ENCODE data around the gene CNGB1.
"Not testable (repeated sequence)": the region's sequence is repeated elsewhere in the genome, so short reads cannot be mapped to it uniquely, and the experiment has no call there.

Gene CNGB1

DNA sequence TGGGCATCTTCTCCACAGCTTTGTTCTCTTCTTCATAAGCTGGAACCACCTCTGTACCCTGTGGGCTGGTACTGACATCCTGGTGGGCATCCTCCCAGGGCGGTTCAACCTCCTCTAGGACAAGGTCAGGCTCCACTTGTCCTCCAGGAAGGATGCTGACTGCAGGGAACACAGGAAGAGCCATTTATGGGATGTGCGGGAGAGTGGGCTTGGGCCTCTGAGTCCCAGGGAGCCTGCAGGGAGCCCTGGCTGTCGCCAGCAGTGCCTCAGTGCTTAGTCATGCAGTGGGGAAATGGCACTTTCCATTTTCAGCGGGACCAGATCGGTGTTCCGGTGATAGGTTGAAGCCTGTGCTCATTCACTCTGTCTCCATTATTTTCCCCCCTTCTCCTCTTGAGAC is 20.5 kb downstream of the CNGB1 start:
- no peak for DNase-seq

DNA sequence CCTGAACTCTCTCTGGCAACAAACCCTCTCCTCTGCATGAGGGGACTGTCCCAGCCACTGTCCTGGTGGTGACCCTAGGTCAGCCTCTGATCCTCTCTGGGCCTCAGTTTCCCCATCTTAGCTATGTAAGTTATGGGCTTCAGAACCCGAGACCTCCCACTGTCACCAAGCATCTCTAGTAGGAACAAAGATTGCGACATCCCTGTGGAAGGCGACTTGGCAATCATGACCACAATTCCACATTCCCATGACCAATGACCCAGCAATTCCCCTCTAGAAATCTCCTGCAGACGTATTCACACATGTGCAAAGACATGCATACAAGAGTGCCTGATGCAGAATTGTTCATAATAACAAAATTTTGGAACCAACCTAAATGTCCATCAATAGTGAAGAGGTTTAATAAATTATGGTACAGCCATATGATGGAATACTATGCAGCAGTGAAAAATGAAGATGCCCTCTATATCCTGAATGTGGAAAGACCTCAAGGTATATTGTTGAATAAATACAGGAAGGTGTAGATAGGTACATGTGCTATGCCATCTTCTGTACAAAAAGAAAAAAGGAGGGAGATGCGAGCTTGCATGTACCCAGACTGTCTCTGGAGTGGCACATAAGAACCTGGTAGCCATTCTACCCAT is 21.2 kb downstream of the CNGB1 start:
- no peak for DNase-seq

DNA sequence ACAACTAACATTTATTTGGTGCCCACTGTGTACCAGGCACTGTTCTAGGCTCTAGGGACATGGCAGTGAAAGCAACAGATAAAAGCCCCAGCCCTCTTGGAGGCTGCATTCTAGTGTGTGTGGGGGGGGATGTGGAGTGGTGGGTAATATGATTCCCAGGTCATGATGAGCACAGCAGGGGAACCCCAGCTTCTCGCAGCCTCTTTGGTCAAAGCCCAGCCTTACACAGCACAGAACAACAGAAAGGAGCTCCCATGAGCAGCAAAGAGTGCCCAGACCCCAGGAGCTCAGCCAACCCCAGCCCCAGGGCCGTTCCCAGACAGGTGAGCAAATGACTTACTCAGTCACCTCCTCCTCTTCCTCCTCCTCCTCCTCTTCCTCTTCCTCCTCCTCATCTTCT is 21.9 kb downstream of the CNGB1 start:
- DNase-seq = no peak

DNA sequence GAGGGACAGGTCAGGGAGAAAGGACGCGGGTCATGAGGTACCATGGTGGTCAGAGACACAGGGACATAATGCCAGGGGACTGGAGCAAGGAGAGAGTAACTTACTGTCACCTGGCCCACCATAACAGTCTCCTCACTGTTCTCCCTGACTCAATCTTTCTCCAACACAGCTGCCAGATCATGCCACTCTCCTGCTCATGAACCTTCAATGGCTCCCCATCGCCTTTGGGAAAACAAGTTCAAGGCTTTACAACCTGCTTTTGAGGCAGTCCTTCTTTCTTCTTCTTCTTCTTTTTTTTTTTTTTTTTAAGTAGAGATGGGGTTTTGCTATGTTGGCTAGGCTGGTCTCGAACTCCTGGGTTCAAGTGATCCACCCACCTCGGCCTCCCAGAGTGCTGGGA is 22.9 kb downstream of the CNGB1 start:
- DNase-seq = no peak

GRCh38 chr16:57947261-57947660 is 23.7 kb downstream of the CNGB1 start:
- no peak for DNase-seq

- DNase-seq = peak; percentile 7
Observed at GRCh38 chr16:57946181-57946801, 24.6 kb downstream of the CNGB1 start.

DNA sequence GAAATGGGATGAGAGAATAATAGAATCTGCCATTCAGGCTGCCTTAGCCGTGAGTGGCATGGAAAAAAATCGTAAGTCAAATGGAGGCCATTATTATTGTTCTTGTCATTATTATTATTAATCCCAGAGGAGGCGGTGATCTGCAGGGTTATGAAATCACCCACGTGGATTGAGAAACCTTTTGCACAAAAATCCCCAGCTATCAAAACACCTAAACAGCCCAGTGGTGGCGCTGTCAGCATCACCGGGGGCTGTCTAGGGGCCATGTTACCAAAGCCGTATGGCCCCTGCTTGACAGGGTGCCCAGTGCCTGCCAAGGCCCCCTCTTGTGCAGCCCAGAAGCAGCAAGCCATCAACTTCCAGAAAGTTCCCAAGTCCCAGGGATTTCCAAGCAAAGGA is 25.2 kb downstream of the CNGB1 start:
- no peak for DNase-seq

DNA sequence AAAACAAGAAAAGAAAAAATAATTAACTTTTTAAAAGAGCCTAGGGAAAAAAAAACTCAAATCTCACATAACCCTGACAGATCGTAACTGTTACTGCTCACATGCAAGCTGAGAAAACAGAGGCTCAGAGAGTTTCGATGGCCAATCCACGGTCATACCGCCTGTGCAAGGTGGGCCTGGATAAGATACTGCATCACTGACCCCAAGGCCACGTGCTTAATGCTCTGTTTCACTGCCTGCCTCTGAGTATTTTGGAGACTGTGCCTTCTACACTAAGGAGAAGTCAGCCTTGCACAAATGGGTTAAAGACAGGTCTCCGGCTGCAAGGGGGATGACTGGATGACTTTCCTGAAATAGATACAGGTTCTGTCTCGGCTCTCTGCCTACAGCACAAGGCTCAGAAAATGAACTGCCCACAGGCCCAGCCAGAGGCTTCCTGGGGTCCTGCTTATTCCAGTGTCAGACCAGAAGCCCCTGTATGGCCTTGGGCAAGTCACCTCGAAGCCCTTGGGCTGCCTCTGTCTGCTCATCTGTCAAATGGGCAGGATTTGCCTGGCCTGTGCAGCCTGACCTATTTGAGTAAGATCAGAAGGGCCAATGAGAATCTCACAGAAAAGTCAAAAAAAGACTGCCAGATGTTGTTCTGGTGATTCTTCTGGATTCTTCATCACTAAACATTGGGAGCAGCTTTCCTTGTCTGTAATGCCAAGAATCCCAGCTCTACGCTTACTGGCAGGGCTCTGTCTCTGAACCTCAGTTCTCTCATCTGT is 25.8 kb downstream of the CNGB1 start:
- DNase-seq = no peak

DNA sequence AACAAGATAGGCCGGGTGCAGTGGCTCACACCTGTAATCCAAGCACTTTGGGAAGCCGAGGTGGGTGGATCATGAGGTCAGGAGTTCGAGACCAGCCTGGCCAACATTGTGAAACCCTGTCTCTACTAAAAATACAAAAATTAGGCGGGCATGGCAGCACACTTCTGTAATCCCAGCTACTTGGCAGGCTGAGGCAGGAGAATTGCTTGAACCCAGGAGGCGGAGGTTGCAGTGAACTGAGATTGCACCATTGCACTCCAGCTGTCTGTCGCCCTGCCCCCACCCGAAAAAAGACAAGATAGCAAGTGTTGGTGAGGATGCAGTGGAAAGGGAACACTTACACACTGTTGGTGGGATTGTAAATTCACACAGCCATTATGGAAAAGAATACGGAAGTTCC is 27.5 kb downstream of the CNGB1 start:
- not testable (repeated sequence) for DNase-seq

DNA sequence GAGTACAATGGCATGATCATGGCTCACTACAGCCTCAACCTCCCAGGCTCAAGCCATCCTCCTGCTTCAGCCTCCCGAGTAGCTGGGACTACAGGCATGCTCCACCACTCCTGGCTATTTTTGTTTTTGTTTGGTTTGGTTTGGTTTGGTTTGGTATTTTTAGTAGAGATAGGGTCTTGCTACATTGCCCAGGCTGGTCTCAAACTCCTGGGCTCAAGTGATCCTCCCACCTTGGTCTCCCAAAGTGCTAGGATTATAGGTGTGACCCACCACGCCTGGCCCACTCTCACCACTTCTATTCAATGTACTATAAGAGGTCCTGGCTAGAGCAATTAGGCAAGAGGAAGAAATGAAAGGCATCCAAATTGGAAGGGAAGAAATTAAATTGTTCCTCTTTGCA is 29.0 kb downstream of the CNGB1 start:
- DNase-seq = not testable (repeated sequence)

DNA sequence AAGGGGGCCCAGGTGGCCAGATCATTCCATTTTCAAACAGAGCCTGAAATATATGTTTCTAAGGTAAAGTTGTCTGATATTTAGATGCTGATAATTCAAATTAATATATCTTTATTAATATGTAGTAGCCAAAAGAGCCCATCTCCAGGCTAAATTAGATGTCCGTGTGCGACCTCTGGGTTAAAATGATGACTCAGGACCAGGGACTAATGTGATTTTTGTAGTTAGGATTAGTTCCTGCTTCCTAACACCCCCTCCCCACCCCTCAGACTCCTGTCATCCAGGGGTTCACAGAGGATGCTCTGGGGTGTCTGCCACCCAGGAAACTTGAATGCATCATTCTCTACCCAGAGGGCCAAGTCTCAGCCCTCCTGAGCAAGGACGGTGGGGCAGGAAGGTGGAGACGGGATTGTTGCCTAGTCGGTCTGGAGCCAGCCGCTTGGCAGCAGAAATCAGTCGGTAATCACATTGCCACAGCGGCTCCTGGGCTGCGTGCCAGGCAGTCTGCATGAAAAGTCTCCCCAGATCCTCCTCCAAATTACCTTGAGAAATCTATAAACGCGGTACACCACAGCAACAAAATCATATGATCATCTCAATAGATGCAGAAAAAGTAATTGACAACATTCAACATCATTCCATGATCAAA is 29.8 kb downstream of the CNGB1 start:
- peak; percentile 57 for DNase-seq

DNA sequence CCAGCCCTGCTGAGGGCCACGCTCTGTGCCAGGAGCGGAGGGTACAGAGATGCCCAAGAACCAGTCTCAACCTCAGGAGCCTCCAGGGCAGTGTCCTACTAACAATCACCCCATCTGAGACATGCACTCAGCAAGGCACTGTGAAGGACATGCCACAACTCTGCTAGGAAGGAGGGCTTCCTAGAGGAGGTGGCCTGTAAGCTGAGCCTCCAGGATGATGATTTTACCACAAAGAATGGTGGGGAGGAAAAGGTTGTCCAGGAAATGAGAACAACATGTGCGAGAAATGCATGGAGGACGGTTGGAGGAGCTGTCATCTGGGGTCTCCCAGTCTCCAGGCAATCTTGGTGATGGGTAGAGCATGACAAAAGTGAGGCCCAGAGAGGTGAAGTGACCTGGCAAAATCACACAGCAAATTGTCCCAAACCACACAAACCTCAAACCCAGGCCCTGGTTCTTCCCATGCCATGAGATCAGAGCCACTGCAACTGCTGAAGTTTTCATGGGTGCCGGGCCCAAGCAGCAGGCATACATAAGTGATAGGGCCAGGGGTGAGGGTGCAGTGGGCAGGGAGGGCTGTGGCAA is 30.5 kb downstream of the CNGB1 start:
- no peak for DNase-seq

GRCh38 chr16:57939872-57940224 is 31.1 kb downstream of the CNGB1 start:
- no peak for DNase-seq

DNA sequence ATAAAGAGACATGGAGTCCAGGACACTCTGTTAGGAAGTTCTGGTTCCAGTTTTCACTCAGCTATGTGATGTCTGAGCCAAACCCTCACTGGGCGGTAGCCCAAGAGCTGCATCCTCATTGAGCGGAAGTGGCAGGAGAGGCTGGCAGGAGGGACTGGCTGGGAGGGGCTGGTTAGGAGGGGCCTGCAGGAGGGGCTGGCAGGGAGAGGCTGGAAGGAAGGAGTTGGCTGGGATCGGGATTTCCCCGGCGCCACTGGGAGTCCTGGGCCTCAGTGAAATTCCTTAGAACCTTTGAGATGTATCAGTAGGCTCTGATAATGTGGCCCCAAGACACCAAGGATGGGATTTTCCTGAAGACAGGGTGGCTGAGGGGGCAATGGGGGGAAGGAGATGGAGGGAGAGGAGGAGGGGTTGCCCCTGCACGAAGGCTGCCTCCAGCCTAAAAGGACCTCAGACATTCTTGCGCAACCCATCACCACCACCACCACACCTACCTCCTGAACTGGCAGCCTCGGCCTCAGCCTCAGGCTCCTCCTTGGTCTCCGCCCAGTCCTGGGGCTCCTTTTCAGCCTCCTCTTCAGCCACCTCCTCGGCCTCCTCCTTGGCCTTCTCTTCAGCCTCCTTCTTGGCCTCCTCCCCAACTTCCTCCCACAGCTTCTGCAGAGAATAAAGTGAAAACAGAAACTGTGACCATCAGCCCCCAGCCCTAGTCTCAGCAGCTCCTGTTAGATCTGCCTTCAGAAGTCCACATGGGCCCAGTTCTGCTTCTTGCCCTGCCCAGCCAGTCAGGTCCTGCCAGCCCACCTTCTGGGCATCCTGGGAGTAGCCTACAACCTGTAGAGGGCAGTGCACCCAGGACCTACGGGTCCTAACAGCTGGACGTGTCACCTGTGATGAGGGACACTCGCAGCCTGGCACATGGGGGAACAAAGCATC is 31.7 kb downstream of the CNGB1 start:
- DNase-seq = no peak

DNA sequence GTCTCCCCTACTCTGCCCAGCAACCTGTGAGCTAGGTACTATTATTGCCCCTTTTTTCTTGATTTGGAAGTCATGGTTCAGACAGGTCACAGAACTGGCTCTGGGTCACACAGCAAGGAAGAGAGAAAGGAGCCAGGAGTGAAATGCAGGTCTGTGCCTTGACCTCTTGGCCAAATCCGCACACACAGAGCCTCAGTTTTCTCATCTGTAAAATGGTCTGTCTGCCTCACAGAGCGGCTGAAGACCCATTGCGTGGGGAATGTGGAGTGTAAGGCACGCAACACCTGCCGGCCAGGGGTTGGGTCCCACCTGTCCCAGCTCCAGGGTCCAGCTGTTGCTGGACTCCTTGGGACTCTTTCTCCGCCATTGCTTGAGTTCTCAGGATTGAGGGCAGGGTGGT is 32.4 kb downstream of the CNGB1 start:
- DNase-seq = no peak

DNA sequence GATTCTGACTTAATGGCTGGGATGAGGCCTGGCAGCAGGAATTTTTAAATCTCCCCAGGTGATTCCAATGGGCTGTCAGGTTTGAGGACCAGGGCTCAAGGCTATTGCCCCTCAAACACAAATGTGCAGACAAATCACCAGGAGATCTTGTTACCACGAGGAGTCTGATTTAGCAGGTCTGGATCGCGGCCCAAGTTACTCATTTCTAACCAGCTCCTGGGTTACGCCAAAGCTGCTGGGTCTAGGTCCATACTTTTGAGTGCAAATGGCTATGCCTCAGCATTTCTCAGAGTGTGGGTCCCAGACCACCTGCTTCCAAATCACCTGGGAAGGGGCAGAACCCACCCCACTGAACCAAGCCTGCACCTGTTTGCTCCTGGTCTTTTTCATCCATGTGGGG is 33.1 kb downstream of the CNGB1 start:
- DNase-seq = no peak

DNA sequence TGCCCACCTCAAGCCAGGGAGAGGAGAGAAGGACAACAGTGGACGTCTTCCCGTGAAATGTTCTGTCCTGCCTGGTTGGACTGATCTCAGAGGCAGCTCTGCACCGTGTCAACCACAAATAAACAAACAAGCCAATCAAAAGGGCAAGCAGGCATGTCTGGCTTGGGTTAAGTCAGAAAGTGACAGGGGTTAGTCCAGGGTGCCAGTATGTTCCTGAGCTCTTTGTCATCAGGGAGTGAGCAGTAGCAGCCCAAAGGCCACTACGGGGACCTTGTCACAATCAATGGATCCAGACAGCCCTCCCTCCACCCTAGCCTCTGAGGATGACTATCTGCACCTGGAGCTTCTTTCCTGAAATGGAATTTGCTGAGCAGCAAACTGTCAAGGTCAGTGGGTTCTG is 35.0 kb downstream of the CNGB1 start:
- DNase-seq = no peak

- no peak for DNase-seq
Observed at GRCh38 chr16:57930533-57930932, 40.4 kb downstream of the CNGB1 start.

- no peak for DNase-seq
Observed at GRCh38 chr16:57929250-57929649, 41.7 kb downstream of the CNGB1 start.

DNA sequence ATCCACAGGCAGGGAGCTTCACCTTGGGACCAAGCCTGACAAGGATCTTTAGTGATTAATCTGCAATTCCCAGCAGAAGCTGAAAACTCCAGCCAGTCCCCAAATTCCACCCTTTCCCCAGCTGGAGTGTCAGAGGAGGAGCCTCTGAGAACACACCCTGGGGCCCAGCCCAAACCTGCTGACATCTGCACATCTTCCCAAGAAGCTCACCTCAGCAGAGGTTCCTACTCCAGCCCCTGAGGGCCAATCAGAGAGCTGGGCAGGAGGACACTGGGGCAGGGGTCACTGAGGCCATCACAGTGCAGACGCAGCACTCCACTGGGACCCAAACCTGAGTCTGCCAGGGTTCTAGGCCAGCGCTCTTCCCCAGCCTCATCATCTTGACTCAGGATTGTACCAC is 44.9 kb downstream of the CNGB1 start:
- no peak for DNase-seq

DNA sequence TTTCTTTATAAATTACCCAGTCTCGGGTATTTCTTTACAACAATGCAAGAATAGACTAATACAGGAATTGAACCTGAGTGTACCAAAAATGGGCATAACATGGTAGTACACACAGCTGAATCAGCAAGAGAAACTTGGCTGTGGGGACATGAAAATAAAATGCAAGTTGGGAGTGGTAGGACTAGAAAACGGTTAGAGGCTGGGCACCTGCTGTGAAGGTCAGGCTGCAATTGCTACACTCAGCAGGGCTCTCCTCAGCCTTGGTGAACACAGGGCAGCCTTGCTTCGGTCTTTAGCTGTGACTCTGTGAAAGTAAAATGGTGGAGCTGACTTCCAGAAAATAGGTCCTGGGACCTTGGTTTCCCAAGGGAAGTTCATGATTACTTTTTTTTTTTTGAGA is 45.6 kb downstream of the CNGB1 start:
- no peak for DNase-seq

GRCh38 chr16:57924514-57924913 is 46.4 kb downstream of the CNGB1 start:
- DNase-seq = no peak
